Limb (tissue), 2 donors: ENCODE measurements around the gene LIMCH1.
A peak's percentile ranks its signal among the peaks of the same experiment; 100 is the strongest.

Experiments
- DNase-seq, 2 donors: peaks; one replicate each; pipeline ENCODE4 v3.0.0-alpha.2; 2016; ENCODE audit errors: extremely low spot score in 2 of 2

The LIMCH1 gene

GRCh38 chr4:41602886-41603498, 65.0 kb downstream of the LIMCH1 start:
- DNase-seq: no peak

GRCh38 chr4:41609851-41610250, 71.9 kb downstream of the LIMCH1 start:
- no peak for DNase-seq

GRCh38 chr4:41610474-41610873, 72.5 kb downstream of the LIMCH1 start:
- no peak for DNase-seq

GRCh38 chr4:41611124-41611838, 73.3 kb downstream of the LIMCH1 start:
- DNase-seq: no peak

GRCh38 chr4:41611881-41612871, 74.2 kb downstream of the LIMCH1 start:
- DNase-seq: peak; percentile 70 to 80

- peak in 1 of 2 donors; percentile 57 for DNase-seq
Measured at GRCh38 chr4:41613386-41613785, 75.4 kb downstream of the LIMCH1 start.

GRCh38 chr4:41613821-41614220, 75.9 kb downstream of the LIMCH1 start:
- no peak for DNase-seq

- DNase-seq: no peak
Measured at GRCh38 chr4:41614519-41614918, 76.6 kb downstream of the LIMCH1 start.

GRCh38 chr4:41619161-41619560, 81.2 kb downstream of the LIMCH1 start:
- DNase-seq: no peak

- DNase-seq: no peak
Measured at GRCh38 chr4:41620594-41621256, 82.8 kb downstream of the LIMCH1 start.

- no peak for DNase-seq
Measured at GRCh38 chr4:41622787-41623186, 84.8 kb downstream of the LIMCH1 start.

- no peak for DNase-seq
Measured at GRCh38 chr4:41624765-41625164, 86.8 kb downstream of the LIMCH1 start.

GRCh38 chr4:41625531-41625930, 87.6 kb downstream of the LIMCH1 start:
- no peak for DNase-seq

- DNase-seq: no peak
Measured at GRCh38 chr4:41628936-41629335, 91.0 kb downstream of the LIMCH1 start.

GRCh38 chr4:41631523-41631922, 93.6 kb downstream of the LIMCH1 start:
- DNase-seq: peak in 1 of 2 donors; percentile 40

GRCh38 chr4:41632481-41633073, 94.6 kb downstream of the LIMCH1 start:
- no peak for DNase-seq

- DNase-seq: no peak
Measured at GRCh38 chr4:41633321-41633720, 95.4 kb downstream of the LIMCH1 start.

GRCh38 chr4:41635441-41635840, 97.5 kb downstream of the LIMCH1 start:
- DNase-seq: no peak

- no peak for DNase-seq
Measured at GRCh38 chr4:41638203-41638602, 100.2 kb downstream of the LIMCH1 start.

- no peak for DNase-seq
Measured at GRCh38 chr4:41638866-41639265, 100.9 kb downstream of the LIMCH1 start.

GRCh38 chr4:41639291-41639690, 101.3 kb downstream of the LIMCH1 start:
- no peak for DNase-seq
